A549 (cell line): ENCODE measurements around the gene ZFP36L1. TPM values are rescaled to one million over a fixed set of nuclear protein-coding genes. Genes with fewer than 3 reads are reported as not detected.

Experiments used
- ATAC-seq, 2 experiments: fragments of 200-7000 bp in 1 of 2; fragments of >200 bp in 1 of 2; cut with Nextera tagmentation in 1 of 2; cut with Tn5 transposase in 1 of 2; 3 replicates each; pipeline versions ENCODE4 v1.8.0 to v1.9.1; 2018 to 2020; ENCODE audit warnings: mild to moderate bottlenecking in 1 of 2, moderate library complexity in 1 of 2
- CTCF ChIA-PET: fragments of 300-600 bp; sonication (Branson Sonifier 250); formaldehyde crosslinking; extraction: SDS; loops from one replicate; lab custom pipeline; 2021; ENCODE audit warnings: antibody characterized with exemption, inconsistent platforms; lab: Yijun Ruan, JAX
- POLR2A ChIA-PET: fragments of 350-600 bp; formaldehyde crosslinking; extraction: SDS; loops from one replicate; lab custom pipeline; 2021; ENCODE audit warnings: antibody characterized with exemption, inconsistent platforms; lab: Yijun Ruan, JAX
- DNase-seq, 2 experiments: peaks; one replicate each; pipeline versions ENCODE4 v3.0.0 to v3.0.0-alpha.2; 2011 to 2016; ENCODE audit warnings: low read depth in 1 of 2, low spot score in 1 of 2
- FAIRE-seq: peaks from 2 replicates; lab custom pipeline; 2011; peaks lifted over from hg19 to GRCh38; lab: Jason Lieb, UNC
- H3K27ac ChIP-seq, 2 experiments: fragments of >200 bp; sonication (Bioruptor Twin); formaldehyde crosslinking; 3 replicates each; pipeline ENCODE4 v1.5.1; 2016 to 2017
- H3K4me1 ChIP-seq: fragments of >200 bp; sonication (Bioruptor Twin); formaldehyde crosslinking; 3 replicates; pipeline ENCODE4 v1.6.1; 2016
- H3K4me2 ChIP-seq: fragments of >200 bp; sonication (Bioruptor Twin); formaldehyde crosslinking; 3 replicates; pipeline ENCODE4 v1.6.1; 2016
- H3K4me3 ChIP-seq: fragments of >200 bp; sonication (Bioruptor Twin); formaldehyde crosslinking; 3 replicates; pipeline ENCODE4 v1.5.1; 2016
- H3K9me3 ChIP-seq: fragments of >200 bp; sonication (Bioruptor Twin); formaldehyde crosslinking; 3 replicates; pipeline ENCODE4 v1.6.1; 2016
- CBX8 ChIP-seq: fragments of 200-600 bp; sonication (generic); IDR thresholded peaks from 2 replicates; pipeline ENCODE4 v1.6.1; 2016
- CHD2 ChIP-seq: fragments of 150-350 bp; IDR thresholded peaks from 2 replicates; pipeline ENCODE4 v1.6.1; 2014; ENCODE audit warnings: low read length; ENCODE audit not compliant: partially characterized antibody
- GATA3 ChIP-seq: IDR thresholded peaks from 2 replicates; pipeline ENCODE4 v1.6.1; 2012; ENCODE audit warnings: borderline replicate concordance
- JUN ChIP-seq, 2 experiments: fragments of >200 bp; sonication (Bioruptor Twin); formaldehyde crosslinking; IDR thresholded peaks; 2 replicates in 1 of 2; 3 replicates in 1 of 2; pipeline ENCODE4 v1.6.1; 2016 to 2017
- NPAS2 ChIP-seq: fragments of 250-450 bp; sonication (Bioruptor Pico); IDR thresholded peaks from 2 replicates; pipeline ENCODE4 v1.8.0; 2022; ENCODE audit warnings: mild to moderate bottlenecking, moderate library complexity, borderline replicate concordance
- PBX3 ChIP-seq: IDR thresholded peaks from 2 replicates; pipeline ENCODE4 v1.6.1; 2012
- PHF8 ChIP-seq: fragments of 200-600 bp; sonication (generic); IDR thresholded peaks from 2 replicates; pipeline ENCODE4 v1.6.1; 2016; ENCODE audit warnings: low read depth, mild to moderate bottlenecking, antibody characterized with exemption, moderate library complexity, borderline replicate concordance
- POLR2A ChIP-seq: IDR thresholded peaks from 2 replicates; pipeline ENCODE4 v1.6.1; 2012; ENCODE audit warnings: mild to moderate bottlenecking, low read length
- RCOR1 ChIP-seq: fragments of 150-350 bp; IDR thresholded peaks from 2 replicates; pipeline ENCODE4 v1.6.1; 2014; ENCODE audit warnings: antibody characterized with exemption, low read length, low read depth
- REST ChIP-seq: fragments of 200-600 bp; sonication (generic); IDR thresholded peaks from 2 replicates; pipeline ENCODE4 v1.6.1; 2016; ENCODE audit warnings: antibody characterized with exemption, mild to moderate bottlenecking, moderate library complexity
- TFCP2L1 ChIP-seq: fragments of 250-450 bp; sonication (Bioruptor Pico); IDR thresholded peaks from 2 replicates; pipeline ENCODE4 v1.5.0; 2021; ENCODE audit warnings: mild to moderate bottlenecking
- USF2 ChIP-seq: fragments of 450-650 bp; IDR thresholded peaks from 2 replicates; pipeline ENCODE4 v1.6.1; 2014; ENCODE audit warnings: antibody characterized with exemption
- ZNF302 ChIP-seq: fragments of 250-450 bp; sonication (Bioruptor Pico); IDR thresholded peaks from 2 replicates; pipeline ENCODE4 v1.9.0; 2021; ENCODE audit warnings: inconsistent platforms, mild to moderate bottlenecking, moderate library complexity
- WGBS: methylation state at CpG from one replicate; pipeline ENCODE4 v1.1.6; 2017; ENCODE audit errors: missing lambda C conversion rate; 5-methylcytosine and 5-hydroxymethylcytosine counted together
- polyA plus RNA-seq, 4 experiments: library from polyadenylated mRNA; depleted of rRNA in 3 of 4; stranded (reverse); fragments of >200 nt; fragmentation: RNase III in 1 of 4; extraction: RNeasy Plus Mini Kit Qiagen cat#74134 plus additional on column Dnase treatment in 1 of 4; gene quantifications; 2 replicates in 3 of 4; 3 replicates in 1 of 4; pipeline ENCODE4 v1.2.3, GENCODE V29; 2011 to 2017
- TF ChIP-seq, protein P1 (sequence below): fragments of >200 bp; sonication (Bioruptor Twin); formaldehyde crosslinking; IDR thresholded peaks from 2 replicates; pipeline ENCODE4 v1.6.1; 2016
- TF ChIP-seq, protein P2 (sequence below): IDR thresholded peaks from 2 replicates; pipeline ENCODE4 v1.6.1; 2012

Gene ZFP36L1
- polyA plus RNA-seq, 2 of the 4 experiments (the other 2 are of a cell fraction) = 76.4 to 114 TPM

DNA sequence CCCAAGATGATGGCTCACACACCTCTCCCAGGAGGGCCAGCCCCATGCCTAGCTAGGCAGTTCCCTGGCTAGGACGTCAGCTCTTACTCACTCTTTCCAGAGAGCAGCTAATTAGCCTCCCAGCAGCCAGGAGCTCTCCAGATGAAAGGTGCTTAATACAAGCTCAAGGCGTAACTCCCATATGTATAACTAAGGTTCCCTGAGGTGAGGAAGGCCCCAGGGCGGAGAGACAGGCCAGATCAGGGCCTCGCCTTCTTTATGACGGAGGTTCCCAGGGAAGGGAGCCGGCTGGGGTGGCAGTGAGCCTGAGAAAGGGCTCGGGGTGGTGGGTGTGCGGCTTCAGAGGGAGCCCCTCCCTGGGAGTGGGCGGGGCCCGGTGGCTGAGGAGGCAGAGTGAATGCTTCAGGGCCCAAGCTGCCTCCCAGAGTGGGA is 26.4 kb upstream of the ZFP36L1 start:
- ATAC-seq = no peak
- Histone ChIP-seq H3K9me3 (no peaks in the 10 kb centered on the region), H3K4me3 (no peak overlapping the region), H3K4me2 (no peak overlapping the region), H3K4me1 (peaks cover 38% of the 10 kb centered on the region)
- FAIRE-seq = no peak
- POLR2A ChIA-PET = interaction anchor here (0.8 to 13.8 kb wide), 3 partner anchors 24 to 40 kb away, joined by 3 to 187 read pairs (median 3); partner anchors contain the start of gene ZFP36L1
- WGBS = 69% methylated on average over 10 of the region's 10 CpGs
- peak in 1 of 2 experiments; percentile 61 for DNase-seq
- TF ChIP-seq CHD2 = no peak
- TF ChIP-seq PBX3 = no peak
- no peak for TF ChIP-seq PHF8
- TF ChIP-seq RCOR1 = no peak
- TF ChIP-seq JUN (IDR thresholded peaks at IDR 0.05) = no peak
- TF ChIP-seq, protein P1, sequence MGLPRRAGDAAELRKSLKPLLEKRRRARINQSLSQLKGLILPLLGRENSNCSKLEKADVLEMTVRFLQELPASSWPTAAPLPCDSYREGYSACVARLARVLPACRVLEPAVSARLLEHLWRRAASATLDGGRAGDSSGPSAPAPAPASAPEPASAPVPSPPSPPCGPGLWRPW = no peak
- TF ChIP-seq, all 56 proteins: peak for 0
- CTCF ChIA-PET = interaction anchor here (0.8 to 10.2 kb wide), 12 partner anchors 10 to 982 kb away, joined by 3 to 162 read pairs (median 11); no protein-coding TSS in a partner anchor
- peak overlapping the region; percentile 29 to 72; a peak in 4 of 6 replicates for H3K27ac ChIP-seq

- ChIA-PET POLR2A (interaction anchor here (1.3 to 13.8 kb wide), 2 partner anchors 29 to 677 kb away, joined by 3 to 187 read pairs; partner anchors contain the start of gene ZFP36L1), CTCF (interaction anchor here (0.7 to 10.2 kb wide), 56 partner anchors 8 to 1301 kb away, joined by 3 to 162 read pairs (median 5); partner anchors contain the start of gene ZFP36L1)
- no peak overlapping the region for H3K4me3 ChIP-seq
- FAIRE-seq = no peak
- H3K9me3 ChIP-seq = no peaks in the 10 kb centered on the region
- DNase-seq = no peak
- no peak for ATAC-seq
- no peak for TF ChIP-seq POLR2A
- TF ChIP-seq GATA3 = no peak
- no peak for TF ChIP-seq JUN (IDR thresholded peaks at IDR 0.05)
- no peak for TF ChIP-seq TFCP2L1 (CRISPR knock-in tag)
- no peak for TF ChIP-seq NPAS2 (CRISPR knock-in tag)
- TF ChIP-seq, protein P2, sequence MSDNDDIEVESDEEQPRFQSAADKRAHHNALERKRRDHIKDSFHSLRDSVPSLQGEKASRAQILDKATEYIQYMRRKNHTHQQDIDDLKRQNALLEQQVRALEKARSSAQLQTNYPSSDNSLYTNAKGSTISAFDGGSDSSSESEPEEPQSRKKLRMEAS = no peak
- no peak for TF ChIP-seq ZNF302 (CRISPR knock-in tag)
- TF ChIP-seq, protein P1 = no peak
- no peak for TF ChIP-seq CBX8
- TF ChIP-seq USF2 = no peak
- no peak for TF ChIP-seq REST
- H3K4me1 ChIP-seq = peaks cover 47% of the 10 kb centered on the region
- WGBS = 100% methylated on average over 2 of the region's 3 CpGs
- H3K27ac ChIP-seq = peak overlapping the region; percentile 97 to 100
- H3K4me2 ChIP-seq = no peak overlapping the region
Measured at GRCh38 chr14:68817506-68818212, 24.8 kb upstream of the ZFP36L1 start.
